ENCODE data around the gene GAMT.

GAMT gene

GRCh38 chr19:1355568-1356507, 45.5 kb downstream of the GAMT start:
- TF ChIP-seq CTCF (IDR thresholded peaks at IDR 0.05; ENCODE audit: control insufficient read depth, extremely low read depth, insufficient read depth): no peak
- peak; percentile 49 for DNase-seq (ENCODE audit: low read depth)
- peak overlapping the region; percentile 85 for H3K4me3 ChIP-seq (ENCODE audit: low read depth, low read length)

- DNase-seq (ENCODE audit: low read depth): no peak
- no peak for TF ChIP-seq CTCF (IDR thresholded peaks at IDR 0.05; ENCODE audit: control insufficient read depth, extremely low read depth, insufficient read depth)
- peak overlapping the region; percentile 85 for H3K4me3 ChIP-seq (ENCODE audit: low read depth, low read length)
Observed at GRCh38 chr19:1354970-1355567, 46.3 kb downstream of the GAMT start.

- DNase-seq (ENCODE audit: low read depth): no peak
Observed at GRCh38 chr19:1353144-1353543, 48.2 kb downstream of the GAMT start.

GRCh38 chr19:1351381-1351851, 49.9 kb downstream of the GAMT start:
- no peak for DNase-seq (ENCODE audit: low read depth)
- no peak overlapping the region for H3K4me3 ChIP-seq (ENCODE audit: low read depth, low read length)
- TF ChIP-seq CTCF (IDR thresholded peaks at IDR 0.05; ENCODE audit: control insufficient read depth, extremely low read depth, insufficient read depth): no peak

More at GRCh38 chr19:1353144-1353543, 48.2 kb downstream of the GAMT start:
- no peak overlapping the region for H3K4me3 ChIP-seq (ENCODE audit: low read depth, low read length)
- TF ChIP-seq CTCF (IDR thresholded peaks at IDR 0.05; ENCODE audit: control insufficient read depth, extremely low read depth, insufficient read depth): no peak

GRCh38 chr19:1350867-1351266, 50.5 kb downstream of the GAMT start:
- no peak overlapping the region for H3K4me3 ChIP-seq (ENCODE audit: low read depth, low read length)
- DNase-seq (ENCODE audit: low read depth): no peak
- TF ChIP-seq CTCF (IDR thresholded peaks at IDR 0.05; ENCODE audit: control insufficient read depth, extremely low read depth, insufficient read depth): no peak

GRCh38 chr19:1349211-1349610, 52.1 kb downstream of the GAMT start:
- no peak for TF ChIP-seq CTCF (IDR thresholded peaks at IDR 0.05; ENCODE audit: control insufficient read depth, extremely low read depth, insufficient read depth)
- DNase-seq (ENCODE audit: low read depth): no peak
- no peak overlapping the region for H3K4me3 ChIP-seq (ENCODE audit: low read depth, low read length)

Data from LNCaP clone FGC (cell line).